HT-29 (cell line): Measurements from ENCODE around the gene USP20. TPM values are rescaled to one million over a fixed set of nuclear protein-coding genes. Genes with fewer than 3 reads are reported as not detected.

Experiments used
- DNase-seq: peaks from one replicate; pipeline ENCODE4 v3.0.0-alpha.2; 2015; ENCODE audit warnings: low spot score
- total RNA-seq: library from RNA; depleted of rRNA; stranded (reverse); fragments of >200 nt; shearing (Covaris generic); gene quantifications from 2 replicates; pipeline ENCODE4 v1.2.3, GENCODE V29; 2014

Gene USP20
- total RNA-seq, 1 experiment from 2014 or later: 12.4 TPM

- no peak for DNase-seq
Observed at GRCh38 chr9:129874261-129875101, 39.2 kb downstream of the USP20 start.

- DNase-seq: no peak
Observed at GRCh38 chr9:129875181-129875611, 39.9 kb downstream of the USP20 start.

- no peak for DNase-seq
Observed at GRCh38 chr9:129875687-129876395, 40.6 kb downstream of the USP20 start.

GRCh38 chr9:129876815-129877214, 41.6 kb downstream of the USP20 start:
- DNase-seq: no peak

DNA sequence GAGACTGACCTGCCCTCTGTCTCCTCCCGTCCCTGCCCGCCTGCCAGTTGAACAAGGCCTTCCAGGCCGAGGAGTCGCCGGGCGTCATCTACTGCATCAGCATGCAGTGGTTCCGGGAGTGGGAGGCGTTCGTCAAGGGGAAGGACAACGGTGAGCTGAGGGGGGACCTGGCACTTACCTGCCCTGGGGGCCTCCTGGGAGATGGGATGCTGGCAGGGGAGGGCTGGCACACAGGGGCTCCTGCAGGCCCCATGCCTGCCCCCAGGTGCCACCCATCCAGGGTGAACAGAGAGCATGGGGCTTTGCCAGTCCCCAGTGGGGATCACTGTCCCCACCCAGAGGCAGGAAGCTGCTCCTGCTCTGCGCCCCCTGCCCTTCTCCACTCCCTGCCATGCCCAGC, 43.0 kb downstream of the USP20 start:
- DNase-seq: no peak

DNA sequence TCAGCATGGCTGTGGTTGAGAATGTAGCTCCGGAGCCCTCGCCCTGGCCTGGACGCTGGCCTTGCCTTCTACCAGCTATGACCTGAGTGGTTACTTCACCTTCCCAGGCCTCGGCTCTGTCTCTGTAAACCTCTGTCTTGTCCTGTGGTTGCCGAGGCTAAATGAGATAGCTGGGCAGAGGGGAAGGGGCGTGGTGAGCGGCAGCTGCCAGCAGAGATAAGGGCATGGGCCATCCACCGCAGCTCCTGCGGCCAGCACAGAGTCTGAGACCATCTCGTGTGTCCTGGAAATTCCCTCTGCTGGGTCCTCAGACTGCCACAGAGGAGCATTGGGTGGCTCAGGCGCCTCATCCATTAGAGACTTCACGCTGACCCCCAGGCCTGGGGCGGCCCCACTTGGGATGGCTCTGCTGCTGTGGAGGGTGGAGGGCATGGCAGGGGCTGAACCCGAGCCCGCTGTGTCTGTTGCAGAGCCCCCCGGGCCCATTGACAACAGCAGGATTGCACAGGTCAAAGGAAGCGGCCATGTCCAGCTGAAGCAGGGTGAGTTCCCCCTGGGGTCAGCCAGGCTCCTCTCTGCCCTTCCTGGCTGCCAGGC, 43.9 kb downstream of the USP20 start:
- DNase-seq: no peak

- no peak for DNase-seq
Observed at GRCh38 chr9:129879991-129880653, 44.9 kb downstream of the USP20 start.

- DNase-seq: no peak
Observed at GRCh38 chr9:129880654-129881546, 45.6 kb downstream of the USP20 start.

GRCh38 chr9:129881547-129882324, 46.5 kb downstream of the USP20 start:
- DNase-seq: no peak

DNA sequence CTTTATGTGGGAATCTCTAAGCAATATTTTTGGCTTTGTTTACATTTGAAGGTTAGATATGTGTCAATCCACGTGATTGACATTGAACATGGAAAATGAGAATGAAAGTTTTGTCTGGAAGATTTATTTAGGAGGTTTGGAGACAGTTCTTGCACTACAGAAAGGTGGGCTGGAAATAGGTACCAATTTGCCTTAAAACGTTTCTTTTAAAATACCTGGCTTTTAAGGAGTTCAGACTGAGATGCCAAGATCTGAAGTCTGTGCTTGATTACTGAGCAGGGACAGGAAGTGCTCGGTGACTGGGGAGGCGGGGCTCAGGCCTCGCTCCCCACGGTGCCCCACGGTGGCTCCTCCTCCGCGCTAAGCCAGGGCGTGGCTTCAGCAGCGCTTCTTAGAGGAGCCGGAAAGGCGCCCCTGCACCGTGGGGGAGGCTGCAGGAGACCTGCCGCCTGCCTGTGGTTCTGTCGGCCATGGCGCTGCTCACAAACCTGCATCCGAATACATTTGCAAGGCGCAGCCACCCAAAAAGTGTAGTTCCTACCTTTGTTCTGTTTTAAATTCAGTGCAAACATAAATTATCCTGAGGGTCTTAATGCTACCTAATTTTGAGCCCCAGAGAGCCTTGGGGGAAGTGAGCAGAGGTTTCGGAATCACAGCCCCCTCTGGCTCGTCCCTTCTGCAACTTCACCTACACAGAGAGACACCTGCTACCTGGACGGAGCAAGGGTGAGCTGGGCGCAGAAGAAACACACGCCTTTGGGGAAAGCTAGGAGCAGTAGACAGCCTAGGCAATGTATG, 49.2 kb downstream of the USP20 start:
- peak; percentile 93 for DNase-seq

GRCh38 chr9:129885018-129885669, 49.9 kb downstream of the USP20 start:
- DNase-seq: peak; percentile 59

GRCh38 chr9:129885670-129886106, 50.4 kb downstream of the USP20 start:
- DNase-seq: peak; percentile 84

DNA sequence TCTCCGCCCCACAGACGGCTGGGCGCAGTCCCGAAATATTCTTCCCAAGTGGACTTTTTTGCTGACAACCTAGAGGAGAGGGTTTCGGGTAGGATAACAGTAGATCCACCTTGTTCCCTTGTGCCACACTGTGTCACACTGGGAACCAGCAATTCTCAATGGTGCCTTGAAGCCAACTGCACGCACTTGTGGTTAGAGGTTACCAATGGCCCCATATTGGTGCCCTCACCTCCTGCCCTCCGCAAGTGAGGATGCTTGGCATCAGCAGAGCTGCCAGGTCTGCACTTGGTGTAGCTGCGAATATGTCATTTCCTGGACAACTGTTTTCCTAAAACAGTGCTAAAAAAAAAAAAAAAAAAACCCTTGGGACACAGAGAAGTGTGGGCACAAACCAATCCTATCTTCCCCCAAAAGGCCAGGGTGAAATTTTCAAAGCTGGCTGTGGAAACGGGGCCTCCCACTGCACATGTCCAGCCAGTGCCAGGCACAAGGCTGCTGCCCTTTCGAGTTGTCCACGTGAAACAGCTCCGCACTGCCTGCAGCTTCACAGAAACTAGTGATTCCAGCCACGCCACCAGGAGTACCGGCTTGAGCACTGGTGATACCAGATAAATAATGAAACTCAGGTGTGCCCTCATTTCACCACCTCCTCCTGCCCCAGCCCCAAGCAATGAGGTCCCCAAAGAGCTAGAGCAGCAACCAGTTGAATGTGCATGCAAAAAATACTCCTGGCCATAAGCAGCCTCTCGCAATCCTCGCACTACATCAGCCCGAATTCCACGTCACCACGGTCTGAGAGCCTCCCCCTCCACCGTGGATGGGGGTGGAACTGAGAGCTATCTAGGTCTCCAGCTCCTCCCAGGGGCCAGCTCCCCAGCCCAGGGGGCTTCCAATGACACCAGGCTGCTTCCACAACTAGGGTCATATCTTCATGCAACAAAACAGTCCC, 51.2 kb downstream of the USP20 start:
- DNase-seq: no peak

DNA sequence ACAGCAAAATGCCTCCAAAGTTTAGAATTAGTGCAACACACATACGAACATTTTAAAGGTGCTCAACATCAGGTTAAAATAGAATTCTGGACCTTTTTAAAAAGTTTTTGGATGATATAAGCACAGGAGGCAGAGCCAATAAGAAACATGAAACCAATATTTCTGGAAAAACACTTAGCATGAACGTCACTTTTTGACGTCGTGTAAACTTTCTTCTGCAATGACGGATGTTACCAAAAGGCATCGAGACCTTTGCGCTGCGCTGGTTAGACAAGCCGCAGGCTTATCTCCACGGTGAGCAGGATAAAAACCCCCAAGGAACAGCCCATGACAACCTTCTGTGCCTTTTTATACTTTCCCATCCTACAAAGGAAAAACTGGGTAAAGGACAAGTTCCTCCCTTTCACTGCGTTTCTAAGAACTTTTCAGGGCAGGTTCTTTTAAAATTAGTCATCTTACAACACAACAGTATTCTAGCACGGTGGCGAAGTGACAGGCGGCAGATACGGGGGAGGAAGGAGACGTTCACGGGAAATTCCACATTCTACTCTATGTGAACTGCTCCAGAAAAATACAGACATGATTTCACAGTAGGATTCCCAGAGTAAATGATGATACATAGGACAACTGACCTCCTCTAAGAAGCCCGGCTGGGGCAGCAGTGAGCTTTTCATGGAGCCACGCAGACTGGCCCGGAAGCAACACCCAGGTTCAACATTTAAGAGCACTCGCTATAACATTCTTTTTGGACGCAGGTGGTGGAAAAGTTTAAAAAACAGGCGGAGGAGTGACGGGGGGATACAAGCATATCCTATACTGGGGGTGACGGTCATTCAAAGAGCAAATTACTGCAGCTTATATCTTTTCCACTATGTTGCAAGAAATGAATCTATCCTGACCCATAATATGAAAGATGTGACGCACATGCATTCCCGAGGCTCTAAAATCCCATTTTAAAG, 52.4 kb downstream of the USP20 start:
- no peak for DNase-seq

DNA sequence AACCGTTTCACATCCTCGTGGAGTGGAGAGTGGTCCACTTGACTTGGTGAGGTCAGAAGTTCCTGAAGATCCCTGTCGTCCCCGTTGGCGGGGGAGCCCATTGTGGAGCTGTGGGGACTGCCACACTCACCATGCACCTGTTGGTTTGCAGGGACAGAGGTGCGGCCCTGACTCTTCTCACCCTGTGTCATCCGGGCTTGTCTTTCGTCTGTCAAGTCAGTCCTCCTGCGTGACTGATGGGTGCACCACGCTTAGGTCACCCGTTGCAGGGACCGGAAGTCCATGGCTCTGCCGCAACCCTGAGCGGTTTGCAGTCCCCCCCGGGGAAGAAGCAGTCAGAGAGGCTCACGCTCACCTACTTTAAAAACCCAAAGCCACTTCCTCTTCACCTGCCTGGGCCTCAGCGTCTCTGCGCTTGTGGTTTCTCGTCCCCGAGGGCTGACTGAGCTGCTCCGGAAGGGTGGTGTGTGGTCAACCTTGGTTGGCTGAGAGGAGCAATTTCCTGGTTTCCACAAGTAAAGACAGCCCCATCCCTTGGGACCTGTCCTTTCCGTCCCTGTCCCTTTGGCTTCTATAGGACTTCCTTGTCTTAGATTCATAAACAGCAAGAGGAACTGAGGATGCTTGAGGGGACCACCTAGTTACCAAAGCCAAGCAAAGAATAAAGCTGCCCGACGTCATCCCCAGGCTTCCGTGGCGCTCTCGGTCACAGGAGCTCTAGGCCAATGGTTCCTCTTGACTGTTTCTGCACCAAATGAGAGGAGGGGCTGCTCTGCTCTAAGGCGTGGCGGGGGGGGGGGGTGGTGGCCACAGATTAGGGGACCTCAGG, 53.2 kb downstream of the USP20 start:
- DNase-seq: no peak
